Mammary epithelial cell (primary cell): ENCODE data around the gene UBXN1.

Experiments used
- EZH2 ChIP-seq: IDR thresholded peaks from 2 replicates; pipeline ENCODE4 v1.6.1; 2012; ENCODE audit warnings: low read length, inconsistent platforms, borderline replicate concordance
- TF ChIP-seq, protein P1 (sequence below), 2 donors: IDR thresholded peaks in 1 of 2; conservative IDR thresholded peaks in 1 of 2; 2 replicates each; pipeline ENCODE4 v1.5.1; 2011 to 2012; ENCODE audit warnings: inconsistent platforms in 2 of 2, low read length in 2 of 2, mild to moderate bottlenecking in 2 of 2, control low read depth in 1 of 2, low read depth in 1 of 2; ENCODE audit not compliant: insufficient read depth in 1 of 2; ENCODE audit errors: extremely low read depth in 1 of 2

GRCh38 chr11:62644220-62644619 lies 34.7 kb downstream of the UBXN1 start:
- TF ChIP-seq, protein P1, sequence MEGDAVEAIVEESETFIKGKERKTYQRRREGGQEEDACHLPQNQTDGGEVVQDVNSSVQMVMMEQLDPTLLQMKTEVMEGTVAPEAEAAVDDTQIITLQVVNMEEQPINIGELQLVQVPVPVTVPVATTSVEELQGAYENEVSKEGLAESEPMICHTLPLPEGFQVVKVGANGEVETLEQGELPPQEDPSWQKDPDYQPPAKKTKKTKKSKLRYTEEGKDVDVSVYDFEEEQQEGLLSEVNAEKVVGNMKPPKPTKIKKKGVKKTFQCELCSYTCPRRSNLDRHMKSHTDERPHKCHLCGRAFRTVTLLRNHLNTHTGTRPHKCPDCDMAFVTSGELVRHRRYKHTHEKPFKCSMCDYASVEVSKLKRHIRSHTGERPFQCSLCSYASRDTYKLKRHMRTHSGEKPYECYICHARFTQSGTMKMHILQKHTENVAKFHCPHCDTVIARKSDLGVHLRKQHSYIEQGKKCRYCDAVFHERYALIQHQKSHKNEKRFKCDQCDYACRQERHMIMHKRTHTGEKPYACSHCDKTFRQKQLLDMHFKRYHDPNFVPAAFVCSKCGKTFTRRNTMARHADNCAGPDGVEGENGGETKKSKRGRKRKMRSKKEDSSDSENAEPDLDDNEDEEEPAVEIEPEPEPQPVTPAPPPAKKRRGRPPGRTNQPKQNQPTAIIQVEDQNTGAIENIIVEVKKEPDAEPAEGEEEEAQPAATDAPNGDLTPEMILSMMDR (conservative IDR thresholded peaks at IDR 0.05 in 1 of 2, IDR thresholded peaks at IDR 0.05 in 1 of 2; ENCODE audit: extremely low read depth in 1 of 2, insufficient read depth in 1 of 2, low read depth in 1 of 2, low read length in 2 of 2) = no peak
- no peak for TF ChIP-seq EZH2
